Right lobe of liver (tissue), 4 donors: ENCODE measurements around the gene TWIST2.

ENCODE experiments used
- CTCF ChIP-seq, 4 donors: fragments of 200-600 bp in 3 of 4; fragments of 450-650 bp in 1 of 4; IDR thresholded peaks; one replicate each; pipeline versions ENCODE4 v1.5.1 to v1.8.0; 2016 to 2022; ENCODE audit warnings: antibody characterized with exemption in 4 of 4, mild to moderate bottlenecking in 2 of 4
- POLR2A ChIP-seq: fragments of 450-650 bp; IDR thresholded peaks from one replicate; pipeline ENCODE4 v1.6.1; 2017; ENCODE audit warnings: antibody characterized with exemption, mild to moderate bottlenecking
- donor health status: DM: no; HTN: no; CAD: no.
- donor health status: DM: no; HTN: no; CAD: no.
- donor health status: DM: no; HTN: yes; CAD: no.

GRCh38 chr2:238914648-238915015 lies 66.7 kb downstream of the TWIST2 start:
- TF ChIP-seq CTCF (IDR thresholded peaks at IDR 0.05) (no peak), POLR2A (no peak)
